Measurements from ENCODE around the gene LINGO3.
"Not testable (repeated sequence)": the region's sequence is repeated elsewhere in the genome, so short reads cannot be mapped to it uniquely, and the experiment has no call there.

Gene LINGO3

DNA sequence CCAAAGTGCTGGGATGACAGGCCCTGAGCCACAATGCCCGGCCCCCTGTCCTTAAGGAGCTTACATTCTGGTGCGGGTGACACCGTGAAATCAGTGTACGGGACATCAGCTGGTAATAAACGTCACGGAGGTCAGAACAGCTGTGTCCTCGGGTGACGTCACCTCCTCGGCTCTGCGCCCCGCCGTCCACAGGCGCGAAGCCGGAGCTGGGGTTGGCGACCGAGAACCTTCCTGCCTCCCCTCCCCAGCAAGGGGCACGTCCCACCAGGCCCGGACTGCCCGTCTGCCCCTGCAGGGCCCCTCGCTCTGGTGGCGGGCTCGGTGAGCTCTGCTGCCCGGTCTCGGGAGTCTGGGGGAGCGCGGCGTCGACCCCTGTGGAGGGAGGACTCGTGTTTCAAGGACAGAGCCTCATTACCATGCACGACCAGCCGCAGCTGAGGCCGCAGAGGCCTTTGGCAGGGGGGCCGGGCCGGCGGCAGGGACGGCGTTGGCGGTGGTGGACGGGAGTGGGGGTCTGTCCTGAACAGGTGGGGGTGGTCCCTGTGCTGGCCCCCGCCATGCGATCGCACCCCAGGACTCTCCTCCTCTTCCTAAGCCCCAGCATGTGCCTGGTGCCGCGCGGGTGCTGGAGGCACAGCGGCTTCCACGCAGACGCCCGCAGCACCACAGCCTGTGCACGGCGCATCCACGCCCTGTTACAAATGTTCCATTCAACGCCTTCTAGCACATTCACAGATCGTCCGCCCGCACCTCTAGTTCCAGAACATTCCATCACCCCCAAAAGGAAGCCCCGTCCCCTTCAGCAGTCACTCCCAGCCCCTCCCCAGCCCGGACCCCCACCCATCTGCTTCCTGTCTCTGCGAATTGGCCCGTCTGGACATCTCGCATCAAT is 5.4 kb downstream of the LINGO3 start:
- DNase-seq, result no peak

DNA sequence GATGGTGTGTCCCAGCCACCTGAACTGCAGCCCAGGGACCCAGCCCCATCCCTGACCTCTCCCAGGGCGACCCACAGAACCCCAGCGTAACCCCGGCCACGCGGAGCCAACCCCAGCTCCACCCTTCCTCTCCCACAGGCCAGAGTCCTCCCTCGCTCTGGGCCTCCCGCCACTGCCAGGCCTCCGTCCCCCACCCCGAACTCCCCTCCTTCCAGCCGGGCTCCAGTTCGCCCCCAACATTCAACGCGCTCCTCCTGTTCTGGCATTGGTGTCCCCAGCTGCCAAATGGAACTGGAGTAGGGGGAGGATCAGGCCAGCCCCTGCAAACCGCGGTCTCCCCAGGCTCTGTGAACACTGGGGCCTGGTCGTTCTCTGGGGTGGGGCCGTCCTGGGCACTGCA is 7.4 kb downstream of the LINGO3 start:
- DNase-seq, result no peak

DNA sequence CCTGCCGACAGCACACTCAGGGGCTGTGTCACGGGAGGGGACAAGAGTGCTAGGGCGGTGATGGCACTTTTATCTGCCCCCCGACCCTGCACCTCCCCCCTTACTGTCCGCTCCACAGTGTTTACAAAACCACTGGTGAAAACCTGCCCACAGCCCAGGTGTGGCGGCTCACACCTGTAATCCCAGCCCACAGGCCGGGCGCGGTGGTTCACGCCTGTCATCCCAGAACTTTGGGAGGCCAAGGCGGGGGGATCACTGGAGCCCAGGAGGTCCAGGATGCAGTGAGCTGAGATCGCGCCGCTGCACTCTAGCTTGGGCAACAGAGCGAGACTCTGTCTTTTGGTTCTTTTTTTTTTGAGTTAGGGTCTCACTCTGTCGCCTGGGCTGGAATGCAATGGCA is 11.8 kb downstream of the LINGO3 start:
- no peak for DNase-seq

DNA sequence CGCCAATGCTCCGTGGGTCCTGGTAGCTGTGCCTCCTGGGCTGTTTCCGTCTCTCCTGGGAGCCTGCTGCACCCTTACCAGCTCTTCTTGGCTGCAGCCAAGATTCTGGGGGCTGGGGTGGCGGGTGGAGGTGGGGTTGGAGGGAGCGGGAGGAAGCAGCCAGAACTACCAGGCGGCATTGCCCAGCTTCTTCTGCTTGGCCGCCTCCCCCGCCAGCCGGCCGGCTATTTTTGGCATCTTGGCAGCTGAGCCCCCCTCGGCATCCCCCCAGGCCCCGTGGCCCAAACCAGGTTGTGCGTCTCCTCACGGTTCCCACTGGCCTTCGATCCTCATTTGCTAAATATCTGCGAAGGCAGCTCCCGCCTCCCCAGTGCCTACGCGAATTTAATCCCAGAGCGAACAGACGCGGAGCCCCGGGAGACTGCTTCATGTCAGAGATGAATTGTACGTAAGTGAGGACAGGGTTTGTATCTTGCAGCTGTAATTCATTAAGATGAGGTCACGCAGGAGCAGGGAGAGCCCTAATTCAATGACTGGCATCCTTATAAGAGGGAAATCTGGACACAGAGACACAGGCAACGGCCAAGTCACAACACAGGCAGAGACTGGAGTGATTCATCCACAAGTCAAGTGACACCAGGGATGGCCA is 13.1 kb downstream of the LINGO3 start:
- no peak for DNase-seq

DNA sequence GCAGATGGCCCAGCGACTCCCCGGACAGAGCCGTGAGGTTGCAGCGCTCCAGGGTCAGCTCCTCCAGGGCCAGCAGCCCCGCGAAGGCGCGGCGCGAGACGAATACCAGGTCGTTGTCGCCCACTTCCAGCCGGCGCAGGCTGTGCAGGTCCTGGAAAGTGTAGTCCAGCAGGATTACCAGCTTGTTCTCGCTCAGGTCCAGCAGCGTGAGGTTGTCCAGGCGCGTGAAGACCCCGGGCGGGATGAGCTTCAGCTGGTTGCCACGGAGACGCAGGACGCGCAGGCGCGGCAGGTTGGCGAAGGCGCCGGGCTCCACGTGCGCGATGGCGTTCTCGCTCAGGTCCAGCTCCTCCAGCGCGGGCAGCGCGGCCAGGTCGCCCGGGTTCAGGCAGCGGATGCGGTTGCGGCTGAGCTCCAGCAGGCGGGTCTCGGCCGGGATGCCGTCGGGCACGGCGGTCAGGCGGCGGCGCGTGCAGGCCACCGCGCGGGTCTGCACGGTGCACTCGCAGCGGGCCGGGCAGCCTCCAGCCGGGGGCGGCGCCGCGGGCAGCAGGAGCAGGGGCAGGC is 16.7 kb downstream of the LINGO3 start:
- DNase-seq, result no peak

DNA sequence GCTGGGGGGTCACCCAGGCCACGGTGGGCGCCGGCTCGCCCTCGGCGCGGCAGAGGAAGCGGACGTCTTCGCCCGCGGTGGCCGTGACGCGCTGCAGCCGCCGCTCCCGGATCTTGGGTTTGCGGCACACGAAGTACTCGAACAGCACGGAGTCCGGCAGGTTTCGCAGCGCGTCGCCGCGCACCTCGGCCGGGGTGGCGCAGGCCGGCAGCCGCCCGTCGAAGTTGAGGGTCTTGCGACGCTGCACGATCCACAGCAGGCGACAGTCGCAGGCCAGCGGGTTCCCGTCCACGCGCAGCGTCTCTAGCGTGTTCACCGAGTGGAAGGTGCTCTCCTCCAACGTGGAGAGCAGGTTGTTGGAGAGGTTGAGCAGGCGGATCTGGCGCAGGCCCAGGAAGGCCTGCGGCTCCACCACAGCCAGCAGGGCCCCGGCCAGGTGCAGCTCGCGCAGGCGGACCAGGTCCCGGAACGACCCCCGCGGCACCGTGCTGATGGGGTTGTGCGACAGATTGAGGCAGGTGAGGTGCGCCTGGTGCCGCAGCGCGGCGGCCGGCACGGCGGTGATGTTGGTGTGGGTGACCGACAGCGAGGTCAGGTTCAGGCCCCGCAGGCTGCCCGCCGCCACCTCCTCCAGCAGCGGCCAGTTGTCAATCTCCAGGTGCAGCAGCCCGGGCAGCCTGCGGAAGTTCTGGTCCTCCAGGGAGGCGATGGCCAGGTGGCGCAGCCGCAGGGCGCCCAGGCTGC is 17.3 kb downstream of the LINGO3 start:
- DNase-seq, result no peak

DNA sequence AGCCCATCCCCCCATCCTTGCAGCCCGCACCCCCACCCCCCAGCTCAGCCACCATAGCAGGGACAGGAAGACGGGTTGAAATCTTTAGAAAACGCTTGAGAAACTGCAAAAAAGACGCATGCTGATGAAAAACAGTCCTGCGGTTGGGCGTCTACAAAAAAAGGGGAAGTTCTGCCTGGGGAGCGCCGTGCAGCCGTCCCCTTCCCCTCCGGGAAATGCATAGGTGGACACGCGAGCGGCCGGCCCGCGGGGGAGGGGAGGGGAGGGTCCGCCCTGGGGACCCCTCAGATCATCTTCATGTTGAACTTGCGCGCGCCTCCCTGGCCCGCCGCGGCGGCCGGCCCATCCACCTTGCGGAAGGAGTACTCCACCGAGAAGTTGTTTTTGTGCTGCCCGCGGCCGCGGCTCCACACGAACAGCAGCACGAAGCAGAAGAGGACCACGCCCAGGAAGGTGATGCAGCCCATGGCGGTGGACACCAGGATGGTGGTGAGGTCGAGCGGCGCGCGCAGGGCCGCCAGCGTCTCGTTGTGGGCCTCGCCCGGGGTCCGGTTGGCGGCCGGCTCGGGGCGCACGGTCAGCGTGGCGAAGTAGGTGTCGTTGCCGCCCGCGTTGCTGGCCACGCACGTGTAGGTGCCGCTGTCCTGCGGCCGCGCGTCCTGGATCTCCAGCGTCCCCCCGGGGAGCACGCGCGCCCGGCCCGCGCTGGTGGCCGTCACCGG is 18.1 kb downstream of the LINGO3 start:
- DNase-seq, result peak in 1 of 2 experiments; percentile 31

DNA sequence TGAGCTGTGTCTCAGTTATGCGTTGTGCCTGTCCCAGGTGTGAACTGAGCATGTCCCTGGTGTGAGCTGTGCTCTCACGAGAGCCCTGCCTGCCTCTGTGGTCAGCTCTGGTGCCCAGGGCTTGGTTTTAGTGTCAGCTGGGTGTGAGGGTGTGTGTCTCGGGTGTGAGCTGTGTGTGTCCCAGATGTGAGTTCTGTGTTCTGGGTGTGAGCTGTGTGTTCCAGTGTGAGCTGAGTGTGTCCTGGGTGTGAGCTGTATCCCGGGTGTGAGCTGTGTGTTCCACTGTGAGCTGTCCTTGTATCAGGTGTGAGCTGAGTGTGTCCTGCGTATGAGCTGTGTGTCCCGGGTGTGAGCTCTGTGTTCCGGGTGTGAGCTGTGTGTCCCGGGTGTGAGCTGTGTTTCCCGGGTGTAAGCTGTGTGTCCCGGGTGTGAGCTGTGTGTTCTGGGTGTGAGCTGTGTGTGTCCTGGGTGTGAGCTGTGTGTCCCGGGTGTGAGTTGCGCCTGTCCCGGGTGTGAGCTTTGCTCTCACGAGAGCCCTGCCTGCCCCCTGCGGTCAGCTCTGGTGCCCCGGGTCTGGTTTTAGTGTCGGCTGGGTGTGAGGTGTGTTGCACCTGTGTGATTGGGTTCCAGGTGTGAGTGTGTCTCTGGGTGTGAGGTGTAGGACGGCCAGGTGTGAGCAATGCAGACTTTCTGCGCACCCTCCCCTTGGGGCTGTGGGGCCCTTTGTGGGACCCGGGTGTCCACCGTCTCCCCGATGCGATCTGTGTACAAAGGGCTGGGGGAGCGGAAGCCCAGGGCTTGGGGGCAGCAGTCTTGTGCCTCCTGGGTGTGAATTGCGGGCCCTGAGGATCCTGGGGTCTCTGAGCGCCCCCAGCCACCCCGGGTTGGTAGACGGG is 18.9 kb downstream of the LINGO3 start:
- DNase-seq, result no peak

DNA sequence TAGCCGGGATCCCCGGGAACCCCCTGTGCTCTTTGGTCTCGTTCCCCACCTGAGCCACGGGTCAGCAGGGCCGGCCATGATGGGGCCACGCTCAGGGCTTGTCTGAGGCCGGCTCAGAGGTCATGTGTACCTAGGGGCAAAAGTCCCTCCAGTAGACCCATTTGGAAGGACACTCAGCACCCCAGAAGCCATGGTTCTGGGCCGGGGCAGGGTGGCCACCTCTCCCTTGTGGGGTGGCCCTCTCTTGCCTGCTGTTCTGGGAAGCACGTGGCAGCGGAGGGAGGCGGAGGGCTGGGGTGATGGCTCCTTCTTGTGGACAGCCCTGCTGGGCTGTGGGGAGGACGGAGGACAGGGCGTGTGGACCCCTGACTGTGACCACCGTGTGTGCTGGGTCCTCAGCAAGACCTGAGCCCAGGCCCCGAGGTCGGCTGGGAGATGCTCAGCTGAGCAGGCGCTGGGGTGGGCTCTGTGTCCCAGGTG is 19.6 kb downstream of the LINGO3 start:
- no peak for DNase-seq

DNA sequence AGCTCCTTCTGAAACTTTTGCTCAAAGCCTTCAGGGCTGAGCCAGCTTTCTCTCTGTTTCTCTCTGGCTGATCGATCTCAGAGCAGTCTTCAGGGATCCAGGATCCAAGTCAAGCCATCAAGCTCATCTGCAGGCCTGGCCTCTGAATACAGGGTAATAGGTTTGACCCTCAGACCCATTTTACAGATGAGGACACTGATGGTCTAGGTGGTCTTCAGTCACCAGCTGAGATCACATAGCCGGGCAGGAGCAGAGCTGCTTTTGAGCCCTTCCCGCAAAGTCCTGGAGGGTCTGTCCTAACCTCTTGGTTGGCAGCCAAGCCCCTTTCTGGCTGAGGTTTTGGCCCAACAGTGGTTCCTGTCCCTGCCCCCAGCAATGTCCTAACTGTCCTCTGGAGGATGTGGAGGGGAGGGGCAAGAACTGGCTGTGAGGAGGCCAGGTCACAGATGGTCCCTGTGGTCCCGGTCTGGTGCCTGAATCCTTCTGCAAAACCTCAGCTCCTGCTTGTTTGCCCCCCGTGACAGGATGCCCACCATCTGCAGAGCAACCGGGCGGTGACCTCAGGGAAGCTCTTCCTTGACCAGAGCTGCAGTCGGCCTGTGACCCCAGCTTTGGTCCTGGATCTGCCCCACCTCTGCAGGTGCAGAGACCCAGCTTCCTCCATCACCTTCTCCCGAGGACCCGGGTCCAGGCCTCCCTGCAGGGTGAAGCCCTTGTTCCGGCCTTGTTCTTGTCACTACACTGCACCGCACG is 20.2 kb downstream of the LINGO3 start:
- no peak for DNase-seq

DNA sequence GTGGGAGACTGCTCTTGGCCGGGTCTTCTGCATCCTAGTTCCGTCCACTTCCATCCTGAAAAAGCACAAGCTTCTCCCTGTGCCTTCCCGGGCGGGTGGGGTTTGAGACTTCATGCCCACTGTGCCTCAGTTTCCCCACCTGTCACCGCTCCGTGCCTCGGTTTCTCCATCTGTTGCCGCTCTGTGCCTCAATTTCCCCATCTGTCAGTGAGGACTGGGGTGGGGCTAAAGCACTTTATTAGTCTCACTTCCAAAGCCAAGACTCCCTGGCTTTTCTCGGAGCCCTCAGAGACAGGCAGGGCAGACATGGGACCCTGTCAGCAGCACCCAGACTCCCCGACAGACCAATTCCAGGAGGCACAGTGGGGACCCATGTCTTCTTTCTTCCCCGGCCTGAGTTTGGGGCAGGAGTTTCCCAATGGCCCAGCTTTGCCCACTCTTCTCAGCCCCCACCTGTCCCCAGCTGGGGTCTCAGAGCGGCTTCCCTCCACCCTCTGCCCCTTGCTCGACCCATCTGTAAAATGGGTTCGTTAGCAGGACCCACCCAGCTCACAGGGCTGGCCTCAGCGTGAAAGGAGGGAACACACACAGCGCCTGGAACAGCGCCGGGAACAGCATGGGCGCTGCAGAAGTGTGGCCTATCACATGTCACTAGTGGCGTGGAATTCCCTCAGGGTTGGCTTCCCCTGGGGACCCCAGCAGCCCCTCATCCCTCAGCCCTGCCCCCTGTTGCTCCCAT is 21.4 kb downstream of the LINGO3 start:
- no peak for DNase-seq

DNA sequence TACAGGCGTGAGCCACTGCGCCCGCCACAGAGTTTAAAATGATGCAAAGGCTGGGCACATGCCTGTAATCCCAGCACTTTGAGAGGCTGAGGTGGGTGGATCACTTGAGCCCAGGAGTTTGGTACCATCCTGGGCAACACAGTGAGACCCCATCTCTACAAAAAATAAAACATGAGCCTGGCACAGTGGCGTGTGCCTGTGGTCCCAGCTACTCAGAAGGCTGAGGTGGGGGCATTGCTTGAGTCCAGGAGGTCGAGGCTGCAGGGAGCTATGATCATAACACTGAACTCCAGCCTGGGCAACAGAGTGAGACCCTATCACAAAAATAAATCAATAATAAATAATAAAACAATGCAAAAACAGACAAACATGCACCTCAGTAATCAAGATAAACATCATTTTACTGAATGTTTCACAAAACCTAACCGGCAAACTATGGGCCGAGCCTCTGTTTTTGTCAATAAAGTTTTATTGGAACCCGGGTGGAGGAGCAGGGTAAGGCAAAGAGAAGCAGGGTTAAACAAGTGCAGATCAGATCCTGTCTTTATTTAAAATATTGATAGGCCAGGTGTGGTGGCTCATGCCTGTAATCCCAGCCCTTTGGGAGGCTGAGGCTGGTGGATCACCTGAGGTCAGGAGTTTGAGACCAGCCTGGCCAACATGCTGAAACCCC is 24.0 kb downstream of the LINGO3 start:
- no peak for DNase-seq

DNA sequence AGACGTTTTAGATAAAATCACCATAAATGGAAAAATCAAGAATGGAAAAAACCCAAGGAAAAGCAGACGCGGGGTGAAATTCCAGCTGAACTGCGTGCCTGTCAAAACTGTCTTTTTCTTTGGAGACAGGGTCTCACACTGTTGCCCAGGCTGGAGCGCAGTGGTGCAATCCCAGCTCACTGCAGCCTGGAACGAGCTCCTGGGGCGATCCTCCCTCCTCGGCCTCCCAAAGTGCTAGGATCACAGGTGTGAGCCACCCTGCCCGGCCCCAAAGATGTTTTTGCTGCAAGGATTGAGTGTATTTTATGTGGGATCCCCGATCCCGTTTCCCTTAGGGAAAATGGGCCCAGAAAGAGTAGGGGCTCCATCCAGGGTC is 25.1 kb downstream of the LINGO3 start:
- DNase-seq, result no peak

DNA sequence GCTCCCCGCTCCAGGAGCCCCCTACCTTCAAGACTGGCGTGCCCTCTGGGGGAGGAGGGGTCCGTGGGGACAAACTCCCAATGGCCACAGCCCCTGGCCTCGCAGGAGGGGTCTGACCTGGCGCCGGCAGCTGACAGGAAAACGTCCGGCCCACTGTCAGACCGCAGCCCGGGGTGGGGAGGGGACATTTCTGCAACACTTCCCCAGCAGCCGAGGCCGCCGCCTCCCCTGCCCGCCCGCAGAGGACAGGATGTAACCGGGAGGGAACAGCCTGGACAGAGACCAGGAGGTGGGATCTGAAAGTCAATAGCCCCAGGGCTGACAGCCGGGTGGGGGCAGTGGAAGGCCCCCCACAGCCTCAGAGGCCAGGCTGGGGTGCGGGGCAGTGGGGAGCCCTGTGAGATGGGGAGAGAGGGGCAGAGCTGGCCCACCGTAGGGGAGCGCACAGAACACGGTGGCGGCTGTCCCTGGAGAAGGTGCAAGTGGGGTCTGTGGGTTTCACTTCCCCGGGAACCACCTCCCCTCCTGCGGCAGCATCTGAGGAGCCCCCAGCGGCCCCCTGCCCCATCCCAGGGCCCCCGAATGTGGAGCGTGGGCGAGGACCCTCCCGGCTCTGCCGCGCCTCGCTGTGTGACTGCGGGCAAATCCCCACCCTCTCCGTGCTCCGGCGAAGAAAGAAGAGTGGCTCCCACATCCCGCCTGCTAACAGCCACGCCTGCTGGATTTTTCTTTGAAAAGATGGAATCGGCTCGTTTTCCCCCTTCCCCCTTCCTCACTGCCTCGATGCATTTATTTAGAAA is 25.7 kb downstream of the LINGO3 start, which contains the start of gene PEAK3:
Gene PEAK3 (minus strand): TSS at position 114 of the 800 bp plus-strand sequence. CDS start 1,244 bp downstream, outside the sequence.
- no peak for DNase-seq

DNA sequence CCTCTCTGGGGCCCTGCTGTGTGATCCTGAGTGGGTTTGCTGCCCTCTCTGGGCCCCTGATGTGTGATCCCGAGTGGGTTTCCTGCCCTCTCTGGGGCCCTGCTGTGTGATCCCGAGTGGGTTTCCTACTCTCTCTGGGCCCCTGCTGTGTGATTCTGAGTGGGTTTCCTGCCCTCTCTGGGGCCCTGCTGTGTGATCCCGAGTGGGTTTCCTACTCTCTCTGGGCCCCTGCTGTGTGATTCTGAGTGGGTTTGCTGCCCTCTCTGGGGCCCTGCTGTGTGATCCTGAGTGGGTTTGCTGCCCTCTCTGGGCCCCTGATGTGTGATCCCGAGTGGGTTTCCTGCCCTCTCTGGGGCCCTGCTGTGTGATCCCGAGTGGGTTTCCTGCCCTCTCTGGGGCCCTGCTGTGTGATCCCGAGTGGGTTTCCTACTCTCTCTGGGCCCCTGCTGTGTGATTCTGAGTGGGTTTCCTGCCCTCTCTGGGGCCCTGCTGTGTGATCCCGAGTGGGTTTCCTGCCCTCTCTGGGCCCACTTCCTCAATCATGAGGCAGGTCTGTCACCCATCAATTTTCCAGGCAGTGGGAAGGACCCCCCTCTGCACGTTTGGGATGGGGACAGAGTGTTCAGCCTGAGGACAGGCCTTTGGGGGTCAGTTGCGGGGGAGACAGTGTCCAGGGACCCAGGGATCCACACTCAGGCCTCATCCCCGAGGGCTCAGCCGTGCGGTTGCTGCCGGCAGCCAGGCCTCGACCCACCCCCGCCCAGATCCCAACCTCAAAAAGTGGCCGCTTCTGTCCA is 26.5 kb downstream of the LINGO3 start:
- not testable (repeated sequence) for DNase-seq

DNA sequence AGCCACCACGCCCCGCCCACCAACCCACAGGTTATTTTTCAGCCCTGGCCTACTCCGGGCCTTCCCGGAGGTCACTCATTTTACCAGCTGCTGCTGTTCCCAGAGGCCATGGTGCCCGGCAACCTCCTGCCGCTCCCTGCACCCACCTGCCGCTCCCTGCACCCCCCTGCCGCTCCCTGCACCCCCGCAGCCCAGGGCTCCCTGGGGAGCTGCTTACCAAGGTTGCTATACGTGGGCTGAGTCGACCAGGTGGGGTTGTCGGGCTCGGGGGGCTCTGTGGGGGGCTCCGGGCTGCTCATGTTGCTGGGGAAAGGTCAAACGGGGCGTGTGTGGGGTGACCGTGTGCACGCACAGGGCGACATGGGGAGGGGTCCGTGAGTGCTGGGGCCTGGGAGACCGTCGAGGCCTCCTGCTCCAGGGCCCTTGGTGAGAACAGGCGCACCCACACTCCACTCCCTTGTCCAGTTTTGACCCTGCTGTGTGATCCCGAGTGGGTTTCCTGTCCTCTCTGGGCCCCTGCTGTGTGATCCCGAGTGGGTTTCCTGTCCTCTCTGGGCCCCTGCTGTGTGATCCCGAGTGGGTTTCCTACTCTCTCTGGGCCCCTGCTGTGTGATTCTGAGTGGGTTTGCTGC is 27.2 kb downstream of the LINGO3 start:
- no peak for DNase-seq
